ENCODE measurements around the gene LILRA6. TPM values are rescaled to one million over a fixed set of nuclear protein-coding genes. Genes with fewer than 3 reads are reported as not detected.

LILRA6 gene
- total and polyA plus RNA-seq, 2 of the 13 experiments (the other 11 are each of a cell fraction or from before 2014, with no cell fraction given): not detected

- ChIA-PET POLR2A (interaction anchor here (1.4 to 8.7 kb wide), 2 partner anchors 9 to 11 kb away, joined by 5 to 306 read pairs; partner anchors contain the start of genes MBOAT7 and TSEN34), CTCF (ENCODE audit: low intra/inter-chr PET ratio, low total read pairs) (no interaction called here)
- ATAC-seq (no peak), DNase-seq (ENCODE audit: low spot score) (no peak), FAIRE-seq (no peak)
- in situ Hi-C loops (cut with HindIII; ENCODE audit: extremely low pct_ligation_motif_present, low pct_unique_long_range_greater_than_20kb): no loop called here
- Histone ChIP-seq H3K79me2 (ENCODE audit: insufficient read depth, low read length) (peaks cover 54% of the 10 kb centered on the region), H3K4me1 (ENCODE audit: insufficient read depth, low read length) (peaks cover 63% of the 10 kb centered on the region), H3K4me3 (replicated peaks in 1 of 3; ENCODE audit: insufficient read depth in 1 of 3, low read depth in 2 of 3, low read length in 3 of 3) (peak overlapping the region; percentile 61 to 83 (median 72)), H4K20me1 (ENCODE audit: insufficient read depth, low read length) (peaks cover 63% of the 10 kb centered on the region), H3K27me3 (ENCODE audit: control insufficient read depth in 1 of 2, insufficient read depth in 2 of 2, low read length in 2 of 2) (no peaks in the 10 kb centered on the region; a peak in 1 of 5 replicates), H3K36me3 (replicated peaks in 1 of 2; ENCODE audit: control insufficient read depth in 1 of 2, insufficient read depth in 2 of 2, low read length in 2 of 2) (peaks cover 17 to 60% of the 10 kb centered on the region in 2 experiments), H3K4me2 (ENCODE audit: low read depth, low read length) (peak overlapping the region; percentile 87), H3K9ac (ENCODE audit: insufficient read depth, low read depth, low read length) (peak overlapping the region; percentile 96), H3K9me3 (ENCODE audit: low read length) (no peaks in the 10 kb centered on the region), H2AFZ (ENCODE audit: low read length) (no peak overlapping the region), H3K27ac (ENCODE audit: extremely low read length, insufficient read depth, low read length) (peak overlapping the region; percentile 91)
- 47% methylated on average over 13 of the region's 13 CpGs for WGBS (ENCODE audit: low lambda C conversion rate)
- no TSS peak for BruUV-seq (replicated peaks)
- intact Hi-C loops (cut with micrococcal nuclease; ENCODE audit: unreplicated experiment): loop anchor here (5.0 kb wide), 1 partner anchor 65 kb away; the partner anchor contains the start of gene CNOT3
- no peak for TF ChIP-seq DDIT3 (CRISPR knock-in tag; IDR thresholded peaks at IDR 0.05)
- TF ChIP-seq ZNF605 (CRISPR knock-in tag; IDR thresholded peaks at IDR 0.05): 0 out of 2 replicates have a peak, but pooled peaks have one; percentile 44
- TF ChIP-seq ZNF383 (CRISPR knock-in tag; IDR thresholded peaks at IDR 0.05; ENCODE audit: borderline replicate concordance): no peak
- 0 out of 2 replicates have a peak, but pooled peaks have one; percentile 14 for TF ChIP-seq ZGPAT (CRISPR knock-in tag; IDR thresholded peaks at IDR 0.05)
- TF ChIP-seq ZMYM4 (CRISPR knock-in tag; IDR thresholded peaks at IDR 0.05): no peak
- 0 out of 2 replicates have a peak, but pooled peaks have one; percentile 11 for TF ChIP-seq CEBPG (CRISPR knock-in tag; IDR thresholded peaks at IDR 0.05)
- no peak for TF ChIP-seq ATF2 (CRISPR knock-in tag; IDR thresholded peaks at IDR 0.05)
- no peak for TF ChIP-seq AHR (CRISPR knock-in tag; IDR thresholded peaks at IDR 0.05)
- TF ChIP-seq NFIC (IDR thresholded peaks at IDR 0.05; ENCODE audit: low read length): no peak; the same call in 1 of the 2 replicates
- TF ChIP-seq HNRNPUL1 (IDR thresholded peaks at IDR 0.05; ENCODE audit: low read depth, low read length): no peak
- TF ChIP-seq ZSCAN12 (CRISPR knock-in tag; IDR thresholded peaks at IDR 0.05): no peak
- no peak for TF ChIP-seq MAFG (CRISPR knock-in tag; IDR thresholded peaks at IDR 0.05)
- no peak for TF ChIP-seq EEA1 (CRISPR knock-in tag; IDR thresholded peaks at IDR 0.05; ENCODE audit: borderline replicate concordance)
- TF ChIP-seq ZNF121 (CRISPR knock-in tag; IDR thresholded peaks at IDR 0.05): peak; percentile 70
Measured at GRCh38 chr19:54201980-54202379, 40.6 kb downstream of the LILRA6 start.

Measured in HepG2 (cell line).